GM23338 (cell line): Measurements from ENCODE around the gene FARP1. TPM values are rescaled to one million over a fixed set of nuclear protein-coding genes. Genes with fewer than 3 reads are reported as not detected.

Experiments
- ATAC-seq: fragments of 200-7000 bp; cut with Tn5 transposase; 3 replicates; pipeline ENCODE4 v1.9.1; 2020
- DNase-seq: peaks from one replicate; pipeline ENCODE4 v3.0.0-alpha.2; 2015; ENCODE audit warnings: low spot score
- H2AFZ ChIP-seq: fragments of 200-600 bp; sonication (generic); 2 replicates; pipeline ENCODE4 v1.8.0; 2016; ENCODE audit warnings: antibody characterized with exemption, mild to moderate bottlenecking, moderate library complexity
- H3F3A ChIP-seq: fragments of 200-600 bp; sonication (generic); replicated peaks from 2 replicates; pipeline ENCODE4 v1.8.0; 2017; ENCODE audit warnings: antibody characterized with exemption, mixed run types, low read depth
- H3K27ac ChIP-seq: fragments of 200-600 bp; sonication (generic); 2 replicates; pipeline ENCODE4 v1.6.1; 2016; ENCODE audit warnings: low read depth
- H3K27me3 ChIP-seq: fragments of 200-600 bp; sonication (generic); 2 replicates; pipeline ENCODE4 v1.8.0; 2016; ENCODE audit warnings: mild to moderate bottlenecking, mixed run types, moderate library complexity; ENCODE audit not compliant: insufficient read depth
- H3K36me3 ChIP-seq: fragments of 200-600 bp; sonication (generic); 2 replicates; pipeline ENCODE4 v1.8.0; 2016; ENCODE audit warnings: mild to moderate bottlenecking; ENCODE audit not compliant: insufficient read depth
- H3K4me1 ChIP-seq: fragments of 200-600 bp; sonication (generic); 2 replicates; pipeline ENCODE4 v1.8.0; 2016; ENCODE audit warnings: mild to moderate bottlenecking, moderate library complexity; ENCODE audit not compliant: insufficient read depth
- H3K4me2 ChIP-seq: fragments of 200-600 bp; sonication (generic); 2 replicates; pipeline ENCODE4 v1.7.1; 2017; ENCODE audit warnings: mixed run types
- H3K4me3 ChIP-seq: fragments of 200-600 bp; sonication (generic); 2 replicates; pipeline ENCODE4 v1.6.1; 2016; ENCODE audit warnings: mixed run types
- H3K79me2 ChIP-seq: fragments of 200-600 bp; sonication (generic); replicated peaks from 2 replicates; pipeline ENCODE4 v1.8.0; 2017; ENCODE audit warnings: mild to moderate bottlenecking; ENCODE audit not compliant: insufficient read depth
- H3K9me2 ChIP-seq: fragments of 200-600 bp; sonication (generic); 2 replicates; pipeline ENCODE4 v1.8.0; 2017; ENCODE audit not compliant: insufficient read depth
- H4K20me1 ChIP-seq: fragments of 200-600 bp; sonication (generic); replicated peaks from 2 replicates; pipeline ENCODE4 v1.8.0; 2017; ENCODE audit warnings: mild to moderate bottlenecking; ENCODE audit not compliant: insufficient read depth
- H3K27ac Mint-ChIP-seq: 2 replicates; pipeline ENCODE4 v1.8.0; 2020; ENCODE audit warnings: inconsistent platforms, mild to moderate bottlenecking, moderate library complexity, mixed read lengths
- H3K27me3 Mint-ChIP-seq: 3 replicates; pipeline ENCODE4 v1.8.0; 2022; ENCODE audit warnings: low read depth, mild to moderate bottlenecking, moderate library complexity, mixed read lengths, inconsistent platforms; ENCODE audit not compliant: insufficient read depth, poor library complexity
- H3K36me3 Mint-ChIP-seq: 3 replicates; pipeline ENCODE4 v1.8.0; 2021; ENCODE audit warnings: low read depth, mild to moderate bottlenecking, inconsistent platforms, moderate library complexity, mixed read lengths
- H3K4me1 Mint-ChIP-seq: 3 replicates; pipeline ENCODE4 v1.8.0; 2020; ENCODE audit warnings: mild to moderate bottlenecking, inconsistent platforms, mixed read lengths
- H3K4me3 Mint-ChIP-seq: 3 replicates; pipeline ENCODE4 v1.8.0; 2021; ENCODE audit warnings: moderate library complexity, mild to moderate bottlenecking, inconsistent platforms, mixed read lengths
- H3K9me3 Mint-ChIP-seq: 3 replicates; pipeline ENCODE4 v1.8.0; 2020; ENCODE audit warnings: moderate library complexity, mild to moderate bottlenecking, inconsistent platforms, mixed read lengths
- CREB1 ChIP-seq: fragments of 250-450 bp; sonication (Bioruptor Pico); IDR thresholded peaks from 2 replicates; pipeline ENCODE4 v1.5.0; 2020; ENCODE audit warnings: low read depth, mild to moderate bottlenecking, moderate library complexity
- CTCF ChIP-seq, 2 experiments: fragments of 200-600 bp in 1 of 2; sonication (generic) in 1 of 2; conservative IDR thresholded peaks; 2 replicates each; pipeline versions ENCODE4 v1.5.1 to v1.6.1; 2016 to 2017; ENCODE audit warnings: antibody characterized with exemption in 2 of 2, low read depth in 2 of 2, mild to moderate bottlenecking in 2 of 2, moderate library complexity in 1 of 2
- EZH2phosphoT487 ChIP-seq: fragments of 200-600 bp; sonication (generic); IDR thresholded peaks from one replicate; pipeline ENCODE4 v1.8.1; 2018; ENCODE audit warnings: antibody characterized with exemption; ENCODE audit not compliant: unreplicated experiment
- JUNB ChIP-seq: IDR thresholded peaks from one replicate; pipeline ENCODE4 v1.6.1; 2016; ENCODE audit warnings: antibody characterized with exemption; ENCODE audit not compliant: unreplicated experiment
- NANOG ChIP-seq: IDR thresholded peaks from 2 replicates; pipeline ENCODE4 v1.6.1; 2016; ENCODE audit warnings: antibody characterized with exemption, borderline replicate concordance
- POLR2AphosphoS5 ChIP-seq: IDR thresholded peaks from 2 replicates; pipeline ENCODE4 v1.6.1; 2016; ENCODE audit warnings: antibody characterized with exemption, low read depth
- STAT1 ChIP-seq: IDR thresholded peaks from one replicate; pipeline ENCODE4 v1.6.1; 2016; ENCODE audit warnings: antibody characterized with exemption; ENCODE audit not compliant: unreplicated experiment
- ZNF114 ChIP-seq: fragments of 250-450 bp; sonication (Bioruptor Pico); IDR thresholded peaks from 2 replicates; pipeline ENCODE4 v1.5.0; 2020; ENCODE audit warnings: mild to moderate bottlenecking, moderate library complexity
- ZNF462 ChIP-seq: fragments of 250-450 bp; sonication (Bioruptor Pico); IDR thresholded peaks from 2 replicates; pipeline ENCODE4 v1.5.0; 2020; ENCODE audit warnings: mild to moderate bottlenecking, moderate library complexity
- polyA plus RNA-seq: library from polyadenylated mRNA; unstranded; fragments of >200 nt; fragmentation: Nextera tagmentation; extraction: Ambion mirVana; gene quantifications from 2 replicates; pipeline ENCODE4 v1.2.1, GENCODE V29; 2016
- total RNA-seq: library from RNA; depleted of rRNA; stranded (reverse); fragments of >200 nt; shearing (Covaris generic); gene quantifications from 2 replicates; pipeline ENCODE4 v1.2.3, GENCODE V29; 2014

FARP1 gene
- total and polyA plus RNA-seq, 2 experiments from 2014 or later = 53.6 to 82.5 TPM

GRCh38 chr13:98176777-98177608 is 34.1 kb downstream of the FARP1 start, which contains the start of gene RNF113B (continued):
- TF ChIP-seq ZNF462 (CRISPR knock-in tag) = no peak
- TF ChIP-seq CTCF (conservative IDR thresholded peaks at IDR 0.05; ENCODE audit: low read depth in 2 of 2) = no peak
- no peak for TF ChIP-seq NANOG
- no peak for TF ChIP-seq ZNF114 (CRISPR knock-in tag)
- no peak for TF ChIP-seq EZH2phosphoT487
- TF ChIP-seq STAT1 = no peak

GRCh38 chr13:98180092-98180491 is 37.2 kb downstream of the FARP1 start:
- ATAC-seq (no peak), DNase-seq (no peak)
- Histone ChIP-seq H3K27ac (no peak overlapping the region), H3K4me3 (no peak overlapping the region), H2AFZ (no peak overlapping the region), H3K9me2 (peaks cover 6% of the 10 kb centered on the region; the same call in 1 of the 2 replicates), H3K4me2 (no peak overlapping the region), H3K4me1 (peaks cover 27% of the 10 kb centered on the region), H3K36me3 (no peaks in the 10 kb centered on the region), H3F3A (no peaks in the 10 kb centered on the region), H3K27me3 (no peaks in the 10 kb centered on the region), H3K79me2 (peaks cover 88% of the 10 kb centered on the region), H4K20me1 (no peaks in the 10 kb centered on the region)
- Mint-ChIP-seq H3K9me3 (no peaks in the 10 kb centered on the region; the same call in 2 of the 3 replicates), H3K27ac (no peak overlapping the region), H3K4me1 (peaks cover 39% of the 10 kb centered on the region), H3K27me3 (peaks cover 2% of the 10 kb centered on the region), H3K4me3 (no peak overlapping the region), H3K36me3 (peaks cover 20% of the 10 kb centered on the region)
- TF ChIP-seq JUNB = no peak
- no peak for TF ChIP-seq POLR2AphosphoS5
- no peak for TF ChIP-seq STAT1
- TF ChIP-seq CTCF (conservative IDR thresholded peaks at IDR 0.05; ENCODE audit: low read depth in 2 of 2) = no peak
- TF ChIP-seq CREB1 = no peak
- TF ChIP-seq ZNF114 (CRISPR knock-in tag) = no peak
